Measurements from ENCODE around the gene ADAM15. TPM values are rescaled to one million over a fixed set of nuclear protein-coding genes. Genes with fewer than 3 reads are reported as not detected.

ADAM15 gene
- total and polyA plus RNA-seq, 7 donors, result 37.8 to 186 (median 54.9) TPM

DNA sequence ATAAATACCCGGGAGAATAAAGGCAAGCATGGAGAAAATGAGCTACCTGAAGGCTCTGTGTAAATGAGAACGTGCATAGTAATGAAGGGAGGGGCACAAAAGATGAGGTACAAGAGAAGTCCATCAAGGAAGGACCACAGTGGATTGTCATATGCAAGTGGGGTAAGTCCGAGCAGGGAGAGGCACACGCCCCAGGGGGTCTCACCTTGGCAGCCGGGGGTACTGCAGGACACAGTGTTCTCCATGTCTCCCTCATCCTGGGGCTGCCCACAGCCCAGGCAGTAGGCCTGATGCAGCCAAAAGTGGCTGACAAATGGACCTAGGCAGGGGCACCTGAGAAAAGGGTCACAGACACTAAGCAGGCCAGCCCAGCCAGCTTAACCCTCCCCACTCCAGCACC is 27.5 kb upstream of the ADAM15 start:
- no peaks in the 10 kb centered on the region for H3K27me3 ChIP-seq
- DNase-seq, result no peak
- H3K36me3 ChIP-seq, result no peaks in the 10 kb centered on the region
- 88 to 93% methylated on average over 5 of the region's 5 CpGs for WGBS, 2 donors
- no peak for TF ChIP-seq POLR2AphosphoS5 (IDR thresholded peaks at IDR 0.05)
- no peak for TF ChIP-seq EP300 (IDR thresholded peaks at IDR 0.05)
- no peak for TF ChIP-seq POLR2A (IDR thresholded peaks at IDR 0.05)
- TF ChIP-seq, protein P1, sequence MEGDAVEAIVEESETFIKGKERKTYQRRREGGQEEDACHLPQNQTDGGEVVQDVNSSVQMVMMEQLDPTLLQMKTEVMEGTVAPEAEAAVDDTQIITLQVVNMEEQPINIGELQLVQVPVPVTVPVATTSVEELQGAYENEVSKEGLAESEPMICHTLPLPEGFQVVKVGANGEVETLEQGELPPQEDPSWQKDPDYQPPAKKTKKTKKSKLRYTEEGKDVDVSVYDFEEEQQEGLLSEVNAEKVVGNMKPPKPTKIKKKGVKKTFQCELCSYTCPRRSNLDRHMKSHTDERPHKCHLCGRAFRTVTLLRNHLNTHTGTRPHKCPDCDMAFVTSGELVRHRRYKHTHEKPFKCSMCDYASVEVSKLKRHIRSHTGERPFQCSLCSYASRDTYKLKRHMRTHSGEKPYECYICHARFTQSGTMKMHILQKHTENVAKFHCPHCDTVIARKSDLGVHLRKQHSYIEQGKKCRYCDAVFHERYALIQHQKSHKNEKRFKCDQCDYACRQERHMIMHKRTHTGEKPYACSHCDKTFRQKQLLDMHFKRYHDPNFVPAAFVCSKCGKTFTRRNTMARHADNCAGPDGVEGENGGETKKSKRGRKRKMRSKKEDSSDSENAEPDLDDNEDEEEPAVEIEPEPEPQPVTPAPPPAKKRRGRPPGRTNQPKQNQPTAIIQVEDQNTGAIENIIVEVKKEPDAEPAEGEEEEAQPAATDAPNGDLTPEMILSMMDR (IDR thresholded peaks at IDR 0.05), result no peak
- no peaks in the 10 kb centered on the region for H3K9me3 ChIP-seq
- no peak overlapping the region for H3K4me3 ChIP-seq
- intact Hi-C loops (cut with DNase I), result no loop called here
- no peaks in the 10 kb centered on the region for H3K4me1 ChIP-seq
- H3K27ac ChIP-seq, result no peak overlapping the region

DNA sequence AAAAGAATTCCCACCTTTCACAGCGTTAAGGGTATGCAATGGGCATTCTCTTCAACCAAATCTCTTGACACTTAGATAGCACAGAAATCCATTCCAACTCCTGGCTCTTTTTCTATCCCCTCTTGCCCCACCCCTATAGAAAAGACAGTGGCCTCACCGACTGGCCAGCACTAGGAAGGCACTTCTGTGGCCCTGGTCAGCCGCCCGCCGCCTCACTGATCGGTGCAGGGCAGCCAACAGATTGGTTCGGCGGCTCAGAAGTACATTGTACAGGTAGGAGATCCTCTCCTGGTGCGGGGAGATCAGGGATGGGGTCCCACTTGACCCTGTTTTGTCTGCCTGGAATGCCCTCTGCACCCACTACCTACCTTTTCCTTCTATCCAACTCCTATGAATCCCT is 26.8 kb upstream of the ADAM15 start:
- H3K27me3 ChIP-seq, result no peaks in the 10 kb centered on the region
- TF ChIP-seq POLR2AphosphoS5 (IDR thresholded peaks at IDR 0.05) (no peak), POLR2A (IDR thresholded peaks at IDR 0.05) (no peak)
- TF ChIP-seq, protein P1 (IDR thresholded peaks at IDR 0.05), result no peak
- H3K9me3 ChIP-seq, result no peaks in the 10 kb centered on the region
- H3K36me3 ChIP-seq, result no peaks in the 10 kb centered on the region
- H3K4me1 ChIP-seq, result no peaks in the 10 kb centered on the region
- intact Hi-C loops (cut with DNase I), result no loop called here
- DNase-seq, result no peak
- no peak overlapping the region for H3K4me3 ChIP-seq
- H3K27ac ChIP-seq, result no peak overlapping the region
- 88 to 95% methylated on average over 9 of the region's 9 CpGs for WGBS, 2 donors

DNA sequence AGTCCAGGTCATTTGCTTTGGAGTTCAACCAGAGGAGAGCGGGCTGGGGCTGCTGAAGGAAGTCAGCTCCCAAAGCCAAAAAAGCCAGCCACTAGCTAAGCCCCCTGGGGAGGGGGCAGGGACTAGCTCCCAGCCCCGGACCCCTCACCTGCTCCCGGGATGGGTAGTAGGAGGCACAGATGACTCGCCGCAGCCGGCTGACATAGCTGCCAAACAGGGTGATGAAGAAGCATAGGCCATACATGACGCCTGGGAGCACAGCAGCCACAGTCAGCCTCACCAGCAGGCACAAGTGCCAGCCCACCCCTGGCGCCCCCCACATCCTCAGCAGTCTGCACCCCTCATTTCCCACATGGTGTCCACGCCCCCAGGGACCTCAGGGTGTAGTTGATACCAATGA is 25.0 kb upstream of the ADAM15 start:
- WGBS, 2 donors, result 84 to 85% methylated on average over 9 of the region's 9 CpGs
- Histone ChIP-seq H3K4me1 (no peaks in the 10 kb centered on the region), H3K9me3 (no peaks in the 10 kb centered on the region), H3K36me3 (no peaks in the 10 kb centered on the region), H3K4me3 (no peak overlapping the region), H3K27me3 (no peaks in the 10 kb centered on the region), H3K27ac (no peak overlapping the region)
- intact Hi-C loops (cut with DNase I), result no loop called here
- TF ChIP-seq, protein P1 (IDR thresholded peaks at IDR 0.05), result no peak
- TF ChIP-seq POLR2A (IDR thresholded peaks at IDR 0.05), result no peak
- no peak for TF ChIP-seq EP300 (IDR thresholded peaks at IDR 0.05)
- no peak for TF ChIP-seq POLR2AphosphoS5 (IDR thresholded peaks at IDR 0.05)
- no peak for DNase-seq

- WGBS, 2 donors, result 91 to 93% methylated on average over 6 of the region's 6 CpGs
- H3K27me3 ChIP-seq, result no peaks in the 10 kb centered on the region
- no peak for TF ChIP-seq POLR2AphosphoS5 (IDR thresholded peaks at IDR 0.05)
- TF ChIP-seq POLR2A (IDR thresholded peaks at IDR 0.05), result no peak
- TF ChIP-seq EP300 (IDR thresholded peaks at IDR 0.05), result no peak
- TF ChIP-seq, protein P1 (IDR thresholded peaks at IDR 0.05), result no peak
- intact Hi-C loops (cut with DNase I), result no loop called here
- H3K36me3 ChIP-seq, result no peaks in the 10 kb centered on the region
- H3K27ac ChIP-seq, result no peak overlapping the region
- no peaks in the 10 kb centered on the region for H3K9me3 ChIP-seq
- DNase-seq, result no peak
- H3K4me1 ChIP-seq, result no peaks in the 10 kb centered on the region
- H3K4me3 ChIP-seq, result no peak overlapping the region
These were observed 24.5 kb upstream of the ADAM15 start for GRCh38 chr1:155026588-155026987.

- WGBS, 2 donors, result 87 to 88% methylated on average over 16 of the region's 16 CpGs
- Histone ChIP-seq H3K27me3 (no peaks in the 10 kb centered on the region), H3K36me3 (no peaks in the 10 kb centered on the region), H3K4me1 (no peaks in the 10 kb centered on the region), H3K9me3 (no peaks in the 10 kb centered on the region), H3K27ac (no peak overlapping the region), H3K4me3 (no peak overlapping the region)
- DNase-seq, result no peak
- intact Hi-C loops (cut with DNase I), result no loop called here
- TF ChIP-seq POLR2AphosphoS5 (IDR thresholded peaks at IDR 0.05) (no peak), EP300 (IDR thresholded peaks at IDR 0.05) (no peak), POLR2A (IDR thresholded peaks at IDR 0.05) (no peak)
- TF ChIP-seq, protein P1 (IDR thresholded peaks at IDR 0.05), result no peak
These were observed 21.4 kb upstream of the ADAM15 start for GRCh38 chr1:155029513-155030242.
